ENCODE measurements around the gene AMIGO3. TPM values are rescaled to one million over a fixed set of nuclear protein-coding genes. Genes with fewer than 3 reads are reported as not detected.

AMIGO3 gene
- total and polyA plus RNA-seq, 10 of the 15 experiments (the other 5 are each of a cell fraction or from before 2014, with no cell fraction given) = 0.07 to 1.3 (median 0.44) TPM; not detected in 3

DNA sequence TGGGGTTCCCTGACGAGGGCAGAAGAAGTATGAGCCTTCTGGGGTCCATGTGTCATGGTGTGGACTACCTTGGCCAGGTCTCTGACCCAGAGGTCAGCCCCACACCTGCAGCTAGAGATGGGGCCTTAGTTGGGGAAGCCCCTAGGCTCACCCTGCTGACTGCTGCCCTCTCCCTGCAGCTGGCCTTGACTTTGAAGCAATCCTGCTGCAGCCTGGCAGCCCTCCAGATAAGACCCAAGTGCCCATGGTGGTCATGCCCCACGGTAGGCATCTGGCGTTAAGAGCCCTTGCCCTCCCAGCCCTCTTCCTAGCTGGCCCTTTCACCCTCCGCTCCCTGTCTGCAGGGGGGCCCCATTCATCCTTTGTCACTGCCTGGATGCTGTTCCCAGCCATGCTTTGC, 37.9 kb downstream of the AMIGO3 start:
- POLR2A ChIA-PET = interaction anchor here (0.6 kb wide), 1 partner anchor 11 kb away, joined by 5 read pairs; no protein-coding TSS in a partner anchor
- Histone ChIP-seq H3K9me3 (replicated peaks; ENCODE audit: control insufficient read depth, insufficient read depth, low read length) (no peaks in the 10 kb centered on the region), H3K36me3 (ENCODE audit: control insufficient read depth in 2 of 2, insufficient read depth in 2 of 2, low read length in 1 of 2) (peaks cover 18 to 33% of the 10 kb centered on the region in 2 experiments), H3K27me3 (replicated peaks in 1 of 2; ENCODE audit: control insufficient read depth in 2 of 2, insufficient read depth in 2 of 2, low read length in 1 of 2) (no peaks in the 10 kb centered on the region), H3K4me2 (ENCODE audit: control insufficient read depth, insufficient read depth) (no peak overlapping the region), H3K4me3 (no peak overlapping the region), H3K9ac (ENCODE audit: control insufficient read depth, insufficient read depth, low read length) (no peak overlapping the region), H3K79me2 (ENCODE audit: control insufficient read depth, insufficient read depth, low read length) (no peaks in the 10 kb centered on the region; the same call in 1 of the 2 replicates), H2AFZ (ENCODE audit: control insufficient read depth, low read depth, low read length) (no peak overlapping the region), H3K27ac (ENCODE audit: control insufficient read depth, insufficient read depth) (no peak overlapping the region), H3K4me1 (ENCODE audit: control insufficient read depth, insufficient read depth, low read length) (no peaks in the 10 kb centered on the region; the same call in 1 of the 2 replicates), H4K20me1 (ENCODE audit: control insufficient read depth, insufficient read depth) (no peaks in the 10 kb centered on the region)
- ATAC-seq (no peak), FAIRE-seq (no peak), DNase-seq (ENCODE audit: low read depth, low spot score) (no peak)
- RAD21 ChIA-PET (ENCODE audit: unreplicated experiment) = no interaction called here
- in situ Hi-C loops (cut with MboI) (no loop called here), intact Hi-C loops (cut with micrococcal nuclease; ENCODE audit: unreplicated experiment) (no loop called here)
- BruUV-seq (replicated peaks) = no TSS peak
- SMC1A ChIA-PET (ENCODE audit: uncharacterized antibody, unreplicated experiment) = no interaction called here
- CTCF ChIA-PET = no interaction called here
- 71% methylated on average over 4 of the region's 4 CpGs for WGBS (ENCODE audit: insufficient coverage, insufficient replicate concordance, low lambda C conversion rate, missing lambda C conversion rate)
- no peak for TF ChIP-seq SMAD5 (IDR thresholded peaks at IDR 0.05; ENCODE audit: low read depth)
- TF ChIP-seq E4F1 (IDR thresholded peaks at IDR 0.05; ENCODE audit: borderline replicate concordance, partially characterized antibody) = no peak
- TF ChIP-seq IKZF1 (conservative IDR thresholded peaks at IDR 0.05) = no peak
- no peak for TF ChIP-seq SRF (IDR thresholded peaks at IDR 0.05; ENCODE audit: low read depth in 2 of 2, low read length in 2 of 2)
- TF ChIP-seq, protein P1, sequence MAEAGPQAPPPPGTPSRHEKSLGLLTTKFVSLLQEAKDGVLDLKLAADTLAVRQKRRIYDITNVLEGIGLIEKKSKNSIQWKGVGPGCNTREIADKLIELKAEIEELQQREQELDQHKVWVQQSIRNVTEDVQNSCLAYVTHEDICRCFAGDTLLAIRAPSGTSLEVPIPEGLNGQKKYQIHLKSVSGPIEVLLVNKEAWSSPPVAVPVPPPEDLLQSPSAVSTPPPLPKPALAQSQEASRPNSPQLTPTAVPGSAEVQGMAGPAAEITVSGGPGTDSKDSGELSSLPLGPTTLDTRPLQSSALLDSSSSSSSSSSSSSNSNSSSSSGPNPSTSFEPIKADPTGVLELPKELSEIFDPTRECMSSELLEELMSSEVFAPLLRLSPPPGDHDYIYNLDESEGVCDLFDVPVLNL (IDR thresholded peaks at IDR 0.05; ENCODE audit: low read depth, low read length) = no peak
- TF ChIP-seq ETV6 (conservative IDR thresholded peaks at IDR 0.05 in 1 of 2, IDR thresholded peaks at IDR 0.05 in 1 of 2; ENCODE audit: borderline replicate concordance in 1 of 2, low read depth in 1 of 2) = no peak
- TF ChIP-seq NRF1 (conservative IDR thresholded peaks at IDR 0.05; ENCODE audit: low read depth, low read length) = no peak
- TF ChIP-seq ZBTB11 (CRISPR knock-in tag; IDR thresholded peaks at IDR 0.05) = no peak
- TF ChIP-seq RELA (IDR thresholded peaks at IDR 0.05; ENCODE audit: borderline replicate concordance, partially characterized antibody) = no peak
- TF ChIP-seq RFX5 (IDR thresholded peaks at IDR 0.05; ENCODE audit: low read depth, low read length) = no peak
- TF ChIP-seq SUZ12 (IDR thresholded peaks at IDR 0.05; ENCODE audit: unreplicated experiment) = no peak
- no peak for TF ChIP-seq HCFC1 (IDR thresholded peaks at IDR 0.05; ENCODE audit: low read length)
- TF ChIP-seq, protein P2, sequence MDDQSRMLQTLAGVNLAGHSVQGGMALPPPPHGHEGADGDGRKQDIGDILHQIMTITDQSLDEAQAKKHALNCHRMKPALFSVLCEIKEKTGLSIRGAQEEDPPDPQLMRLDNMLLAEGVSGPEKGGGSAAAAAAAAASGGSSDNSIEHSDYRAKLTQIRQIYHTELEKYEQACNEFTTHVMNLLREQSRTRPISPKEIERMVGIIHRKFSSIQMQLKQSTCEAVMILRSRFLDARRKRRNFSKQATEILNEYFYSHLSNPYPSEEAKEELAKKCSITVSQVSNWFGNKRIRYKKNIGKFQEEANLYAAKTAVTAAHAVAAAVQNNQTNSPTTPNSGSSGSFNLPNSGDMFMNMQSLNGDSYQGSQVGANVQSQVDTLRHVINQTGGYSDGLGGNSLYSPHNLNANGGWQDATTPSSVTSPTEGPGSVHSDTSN (IDR thresholded peaks at IDR 0.05; ENCODE audit: insufficient replicate concordance, low read depth, low read length) = no peak

All from GM12878 (cell line).